Endothelial cell of umbilical vein (primary cell): ENCODE results near the gene PDCD1LG2. TPM values are rescaled to one million over a fixed set of nuclear protein-coding genes. Genes with fewer than 3 reads are reported as not detected.
A peak's percentile ranks its signal among the peaks of the same experiment; 100 is the strongest.

ENCODE experiments used
- BruUV-seq: library from RNA; stranded (reverse); fragments of 400-500 nt; replicated peaks from 2 replicates; lab custom pipeline; 2021; lab: Mats Ljungman, UMichigan
- CTCF ChIA-PET: fragments of 300-600, 350-600 bp; sonication (Branson Sonifier 250); formaldehyde crosslinking; loops from one replicate; lab custom pipeline; 2021; ENCODE audit warnings: antibody characterized with exemption, inconsistent platforms; lab: Charles Lee
- POLR2A ChIA-PET: fragments of 300-600, 350-600 bp; sonication (Branson Sonifier 250); formaldehyde crosslinking; loops from one replicate; lab custom pipeline; 2021; ENCODE audit warnings: antibody characterized with exemption, inconsistent platforms; lab: Charles Lee
- DNase-seq: peaks from one replicate; pipeline ENCODE4 v3.0.0-alpha.2; 2011; ENCODE audit warnings: low read depth, low spot score
- FAIRE-seq: peaks from 2 replicates; lab custom pipeline; 2011; peaks lifted over from hg19 to GRCh38; lab: Jason Lieb, UNC
- H2AFZ ChIP-seq: 2 replicates; pipeline ENCODE4 v1.6.0; 2012; ENCODE audit warnings: low read depth, low read length, control low read depth, inconsistent platforms
- H3K27ac ChIP-seq: 2 replicates; pipeline ENCODE4 v1.5.1; 2011; ENCODE audit warnings: low read depth, mild to moderate bottlenecking, control low read depth, low read length, moderate library complexity; ENCODE audit not compliant: insufficient read depth
- H3K27me3 ChIP-seq, 2 experiments: 2 replicates each; pipeline versions ENCODE4 v1.6.0 to v1.6.1; 2011; ENCODE audit warnings: low read length in 2 of 2, mixed read lengths in 1 of 2; ENCODE audit not compliant: control insufficient read depth in 2 of 2, insufficient read depth in 2 of 2
- H3K36me3 ChIP-seq, 2 experiments: 2 replicates in 1 of 2; 3 replicates in 1 of 2; pipeline ENCODE4 v1.5.1; 2011; ENCODE audit warnings: low read length in 2 of 2, mild to moderate bottlenecking in 1 of 2, moderate library complexity in 1 of 2; ENCODE audit not compliant: control insufficient read depth in 2 of 2, insufficient read depth in 2 of 2; ENCODE audit errors: extremely low read depth in 1 of 2
- H3K4me1 ChIP-seq: 3 replicates; pipeline ENCODE4 v1.5.1; 2011; ENCODE audit warnings: mild to moderate bottlenecking, low read length; ENCODE audit not compliant: control insufficient read depth, insufficient read depth; ENCODE audit errors: extremely low read depth
- H3K4me2 ChIP-seq: 2 replicates; pipeline ENCODE4 v1.6.1; 2011; ENCODE audit warnings: low read length, control low read depth, mixed read lengths; ENCODE audit not compliant: insufficient read depth
- H3K4me3 ChIP-seq, 3 experiments: fragments of 200-600 bp in 1 of 3; sonication (generic), shearing (Covaris generic) in 1 of 3; replicated peaks in 1 of 3; 2 replicates each; pipeline ENCODE4 v1.5.1; 2011 to 2016; ENCODE audit warnings: control low read depth in 3 of 3, low read length in 3 of 3, mild to moderate bottlenecking in 2 of 3, inconsistent platforms in 1 of 3, low read depth in 1 of 3, moderate library complexity in 1 of 3; ENCODE audit not compliant: insufficient read depth in 1 of 3
- H3K79me2 ChIP-seq: 2 replicates; pipeline ENCODE4 v1.6.0; 2012; ENCODE audit warnings: low read length, inconsistent platforms; ENCODE audit not compliant: control insufficient read depth, insufficient read depth
- H3K9ac ChIP-seq: replicated peaks from 2 replicates; pipeline ENCODE3; 2011; ENCODE audit warnings: low read length, control low read depth; ENCODE audit not compliant: insufficient read depth; ENCODE audit errors: extremely low read depth
- H3K9me1 ChIP-seq: replicated peaks from 3 replicates; pipeline ENCODE4 v1.6.0; 2011; ENCODE audit warnings: mild to moderate bottlenecking, low read length; ENCODE audit not compliant: control insufficient read depth, insufficient read depth; ENCODE audit errors: extremely low read depth
- H3K9me3 ChIP-seq: replicated peaks from 2 replicates; pipeline ENCODE4 v1.5.1; 2012; ENCODE audit warnings: low read length, inconsistent platforms; ENCODE audit not compliant: control insufficient read depth, insufficient read depth
- H4K20me1 ChIP-seq: replicated peaks from 2 replicates; pipeline ENCODE3; 2011; ENCODE audit warnings: mild to moderate bottlenecking, low read length; ENCODE audit not compliant: control insufficient read depth, insufficient read depth; ENCODE audit errors: extremely low read depth
- EZH2 ChIP-seq: IDR thresholded peaks from 2 replicates; pipeline ENCODE4 v1.6.1; 2012; ENCODE audit warnings: borderline replicate concordance, low read depth, mild to moderate bottlenecking, moderate library complexity, low read length, inconsistent platforms; ENCODE audit not compliant: severe bottlenecking
- FOS ChIP-seq: IDR thresholded peaks from 2 replicates; pipeline ENCODE4 v1.6.1; 2011; ENCODE audit warnings: mild to moderate bottlenecking, low read length, moderate library complexity, borderline replicate concordance; ENCODE audit not compliant: insufficient read depth
- GATA2 ChIP-seq: IDR thresholded peaks from 2 replicates; pipeline ENCODE4 v1.7.0; 2011; ENCODE audit warnings: low read depth, mild to moderate bottlenecking, moderate library complexity, mixed read lengths, low read length; ENCODE audit not compliant: insufficient read length, insufficient read depth
- JUN ChIP-seq: IDR thresholded peaks from 2 replicates; pipeline ENCODE4 v1.6.1; 2011; ENCODE audit warnings: borderline replicate concordance, low read depth; ENCODE audit not compliant: insufficient read length, insufficient read depth
- POLR2A ChIP-seq: IDR thresholded peaks from 2 replicates; pipeline ENCODE4 v1.6.1; 2012; ENCODE audit warnings: low read depth, mild to moderate bottlenecking, control low read depth, low read length
- POLR2AphosphoS5 ChIP-seq: IDR thresholded peaks from 2 replicates; pipeline ENCODE4 v1.6.1; 2012; ENCODE audit warnings: low read depth, mild to moderate bottlenecking, control low read depth, low read length, moderate library complexity; ENCODE audit not compliant: insufficient read depth
- dilution Hi-C: fragments of 300-500 bp; cut with MboI; formaldehyde crosslinking; loops from one replicate; pipeline ENCODE4 v1.15.0; 2019; ENCODE audit warnings: low sequenced_read_pairs; ENCODE audit not compliant: extremely low pct_ligation_motif_present
- intact Hi-C: fragments of 100-400 bp; cut with micrococcal nuclease; formaldehyde crosslinking; loops from one replicate; pipeline ENCODE4 v1.10.0; 2022
- polyA plus RNA-seq, 4 experiments: library from polyadenylated mRNA; depleted of rRNA in 3 of 4; stranded (reverse) in 3 of 4; unstranded in 1 of 4; fragments of >200 nt; gene quantifications; 2 replicates each; pipeline versions ENCODE4 v1.2.1 to v1.2.3, GENCODE V29; 2011 to 2012; ENCODE audit warnings: missing spikeins in 1 of 4
- total RNA-seq: library from RNA; stranded (reverse); gene quantifications from 2 replicates; pipeline ENCODE4 v1.2.3, GENCODE V29; 2021

The PDCD1LG2 gene
- total and polyA plus RNA-seq, 2 donors (not counting 3 experiments of a cell fraction or from before 2014, with no cell fraction given): 7.9 to 9.5 TPM

- no peak overlapping the region for H3K9ac ChIP-seq
- H3K4me1 ChIP-seq: peaks cover 39% of the 10 kb centered on the region
- H4K20me1 ChIP-seq: no peaks in the 10 kb centered on the region
- H3K36me3 ChIP-seq: no peaks in the 10 kb centered on the region
- no peak for TF ChIP-seq POLR2AphosphoS5
- peak; percentile 62 for TF ChIP-seq FOS
- TF ChIP-seq GATA2: no peak
- no peak for TF ChIP-seq POLR2A
- peak; percentile 43 for TF ChIP-seq JUN
- TF ChIP-seq EZH2: no peak
- H3K4me2 ChIP-seq: peak overlapping the region; percentile 0
- no peak overlapping the region for H3K4me3 ChIP-seq
- H3K27me3 ChIP-seq: no peaks in the 10 kb centered on the region
- H3K9me1 ChIP-seq: no peaks in the 10 kb centered on the region
- dilution Hi-C loops (no loop called here), intact Hi-C loops (loop anchor here (1.0 kb wide), 1 partner anchor 40 kb away; the partner anchor contains the start of gene PDCD1LG2)
- ChIA-PET CTCF (interaction anchor here (0.9 to 1.6 kb wide), 5 partner anchors 19 to 364 kb away, joined by 3 to 7 read pairs (median 5); no protein-coding TSS in a partner anchor), POLR2A (interaction anchor here (0.7 to 2.2 kb wide), 2 partner anchors 39 to 99 kb away, joined by 4 to 10 read pairs; partner anchors contain the start of genes CD274 and PDCD1LG2)
- H2AFZ ChIP-seq: no peak overlapping the region
- no peaks in the 10 kb centered on the region for H3K9me3 ChIP-seq
- peak overlapping the region; percentile 42 for H3K27ac ChIP-seq
- DNase-seq (peak; percentile 76), FAIRE-seq (peak; percentile 78)
- H3K79me2 ChIP-seq: no peaks in the 10 kb centered on the region
- BruUV-seq: TSS peak; percentile 43
Observed at GRCh38 chr9:5549658-5550650, 39.6 kb downstream of the PDCD1LG2 start.
